Neuronal stem cell (in vitro differentiated cells): Measurements from ENCODE around the gene ASXL2.
"Not testable (repeated sequence)": the region's sequence is repeated elsewhere in the genome, so short reads cannot be mapped to it uniquely, and the experiment has no call there.

Source experiments
- DNase-seq: peaks from one replicate; pipeline ENCODE4 v3.0.0-alpha.2; 2013; ENCODE audit warnings: low spot score
- H2AFZ ChIP-seq: one replicate; pipeline ENCODE4 v1.6.1; 2013; ENCODE audit warnings: mild to moderate bottlenecking, low read length, inconsistent platforms
- H2AK5ac ChIP-seq: 2 replicates; pipeline ENCODE4 v1.6.1; 2013; ENCODE audit warnings: low read depth, mild to moderate bottlenecking, inconsistent platforms, low read length, moderate library complexity, mixed read lengths
- H2BK120ac ChIP-seq: 2 replicates; pipeline ENCODE4 v1.6.1; 2013; ENCODE audit warnings: low read depth, mild to moderate bottlenecking, inconsistent platforms, low read length, moderate library complexity, mixed read lengths
- H2BK12ac ChIP-seq: one replicate; pipeline ENCODE4 v1.6.1; 2013; ENCODE audit warnings: low read length, inconsistent platforms
- H2BK15ac ChIP-seq: 2 replicates; pipeline ENCODE4 v1.6.1; 2013; ENCODE audit warnings: mild to moderate bottlenecking, low read length, inconsistent platforms, mixed read lengths
- H2BK5ac ChIP-seq: one replicate; pipeline ENCODE4 v1.6.1; 2013; ENCODE audit warnings: inconsistent platforms, mild to moderate bottlenecking, low read length, moderate library complexity
- H3K14ac ChIP-seq: one replicate; pipeline ENCODE4 v1.6.1; 2013; ENCODE audit warnings: low read length, inconsistent platforms
- H3K18ac ChIP-seq: 2 replicates; pipeline ENCODE4 v1.6.1; 2013; ENCODE audit warnings: low read length, inconsistent platforms
- H3K23ac ChIP-seq: 2 replicates; pipeline ENCODE4 v1.6.1; 2013; ENCODE audit warnings: low read depth, mild to moderate bottlenecking, mixed read lengths, low read length, inconsistent platforms; ENCODE audit not compliant: poor library complexity
- H3K27ac ChIP-seq: replicated peaks from 3 replicates; pipeline ENCODE4 v1.5.1; 2013; ENCODE audit warnings: low read length, inconsistent platforms
- H3K27me3 ChIP-seq, 3 experiments: 2 replicates each; pipeline ENCODE4 v1.6.1; 2013; ENCODE audit warnings: low read length in 3 of 3, mild to moderate bottlenecking in 2 of 3, inconsistent platforms in 1 of 3, low read depth in 1 of 3, mixed read lengths in 1 of 3, moderate library complexity in 1 of 3; ENCODE audit not compliant: control insufficient read depth in 3 of 3, insufficient read depth in 3 of 3
- H3K36me3 ChIP-seq, 2 donors: replicated peaks in 1 of 2; 2 replicates each; pipeline ENCODE4 v1.6.1; 2013; ENCODE audit warnings: low read length in 2 of 2; ENCODE audit not compliant: control insufficient read depth in 2 of 2, insufficient read depth in 2 of 2
- H3K4ac ChIP-seq: 2 replicates; pipeline ENCODE4 v1.6.1; 2013; ENCODE audit warnings: inconsistent platforms, mild to moderate bottlenecking, low read length, moderate library complexity
- H3K4me1 ChIP-seq, 2 donors: 1 replicate in 1 of 2; 2 replicates in 1 of 2; pipeline ENCODE4 v1.6.1; 2013; ENCODE audit warnings: low read length in 2 of 2, low read depth in 1 of 2; ENCODE audit not compliant: control insufficient read depth in 2 of 2, insufficient read depth in 1 of 2
- H3K4me2 ChIP-seq: one replicate; pipeline ENCODE4 v1.6.1; 2013; ENCODE audit warnings: mild to moderate bottlenecking, low read length, inconsistent platforms; ENCODE audit not compliant: insufficient read depth, poor library complexity, severe bottlenecking
- H3K4me3 ChIP-seq, 2 donors: 2 replicates each; pipeline ENCODE4 v1.5.1; 2013; ENCODE audit warnings: low read length in 2 of 2, mild to moderate bottlenecking in 2 of 2, inconsistent platforms in 1 of 2, moderate library complexity in 1 of 2
- H3K79me1 ChIP-seq: one replicate; pipeline ENCODE4 v1.6.1; 2013; ENCODE audit warnings: low read depth, mild to moderate bottlenecking, inconsistent platforms, low read length, moderate library complexity
- H3K9ac ChIP-seq: one replicate; pipeline ENCODE4 v1.6.1; 2013; ENCODE audit warnings: mild to moderate bottlenecking, low read depth, low read length, inconsistent platforms; ENCODE audit not compliant: poor library complexity
- H3K9me3 ChIP-seq, 2 donors: replicated peaks in 1 of 2; 2 replicates each; pipeline versions ENCODE3 to v1.6.1; 2013; ENCODE audit warnings: low read length in 2 of 2, mild to moderate bottlenecking in 2 of 2, inconsistent platforms in 1 of 2, low read depth in 1 of 2, mixed read lengths in 1 of 2, moderate library complexity in 1 of 2; ENCODE audit not compliant: control insufficient read depth in 2 of 2, insufficient read depth in 1 of 2
- H4K8ac ChIP-seq: one replicate; pipeline ENCODE4 v1.6.1; 2013; ENCODE audit warnings: low read depth, mild to moderate bottlenecking, inconsistent platforms, low read length, moderate library complexity
- H4K91ac ChIP-seq: one replicate; pipeline ENCODE4 v1.6.1; 2013; ENCODE audit warnings: low read length, low read depth, mild to moderate bottlenecking, inconsistent platforms; ENCODE audit not compliant: poor library complexity
- WGBS, 2 donors: extraction: QIAGEN DNeasy Blood & Tissue Kit; methylation state at CpG; one replicate each; pipeline ENCODE4 v1.1.7; 2013; ENCODE audit warnings: missing lambda C conversion rate in 2 of 2, mixed read lengths in 1 of 2; ENCODE audit not compliant: insufficient read length in 2 of 2, insufficient replicate concordance in 1 of 2; ENCODE audit errors: extremely low coverage in 2 of 2; 5-methylcytosine and 5-hydroxymethylcytosine counted together

The ASXL2 gene

DNA sequence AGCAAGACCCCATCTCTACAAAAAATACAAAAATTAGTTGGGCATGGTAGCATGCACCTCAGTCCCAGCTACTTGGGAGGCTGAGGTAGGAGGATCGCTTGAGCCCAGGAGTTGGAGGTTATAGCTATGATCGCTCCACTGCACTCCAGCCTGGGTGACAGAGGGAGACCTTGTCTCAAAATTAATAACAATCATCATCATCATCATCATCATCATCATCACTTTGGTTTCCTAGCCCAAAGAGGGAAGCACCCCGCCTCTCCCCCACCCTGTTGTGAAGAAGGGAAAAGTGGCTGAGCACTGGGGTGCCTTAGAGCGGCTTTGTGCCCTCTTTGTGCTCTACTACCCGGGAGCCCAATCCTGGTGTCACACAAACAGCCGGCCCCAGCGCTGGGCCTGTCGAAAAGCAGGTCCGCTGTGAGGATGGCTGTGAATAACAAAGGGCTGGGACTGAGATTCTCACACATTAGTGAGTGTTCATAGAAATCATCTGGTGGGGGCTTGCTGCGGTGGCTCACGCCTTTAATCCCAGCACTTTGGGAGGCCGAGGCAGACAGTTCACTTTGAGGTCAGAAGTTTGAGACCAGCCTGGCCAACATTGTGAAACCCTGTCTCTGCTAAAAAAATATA lies 42.6 kb upstream of the ASXL2 start:
- Histone ChIP-seq H3K14ac (no peak overlapping the region), H3K9me3 (no peaks in the 10 kb centered on the region), H3K4me3 (no peak overlapping the region)

GRCh38 chr2:25920336-25920735 lies 42.0 kb upstream of the ASXL2 start:
- no peak overlapping the region for H2BK15ac ChIP-seq
- no peaks in the 10 kb centered on the region for H3K79me1 ChIP-seq
- H4K91ac ChIP-seq = no peak overlapping the region
- H3K9me3 ChIP-seq = no peaks in the 10 kb centered on the region
- H3K36me3 ChIP-seq = no peaks in the 10 kb centered on the region
- no peaks in the 10 kb centered on the region for H3K4me1 ChIP-seq
- no peak overlapping the region for H3K4ac ChIP-seq
- H2BK5ac ChIP-seq = no peak overlapping the region
- no peak overlapping the region for H2AK5ac ChIP-seq
- no peak overlapping the region for H3K18ac ChIP-seq
- no peak overlapping the region for H3K27ac ChIP-seq
- no peak overlapping the region for H3K14ac ChIP-seq
- no CpG with 5 or more reads among the region's 5 CpGs for WGBS, 2 donors
- H4K8ac ChIP-seq = no peak overlapping the region
- H3K4me3 ChIP-seq = no peak overlapping the region
- no peak for DNase-seq
- no peak overlapping the region for H3K23ac ChIP-seq
- no peaks in the 10 kb centered on the region for H3K27me3 ChIP-seq
- no peak overlapping the region for H2AFZ ChIP-seq
- H2BK120ac ChIP-seq = no peak overlapping the region
- H3K4me2 ChIP-seq = no peak overlapping the region
- no peak overlapping the region for H2BK12ac ChIP-seq
- no peak overlapping the region for H3K9ac ChIP-seq

More for the DNA sequence above, 42.6 kb upstream of the ASXL2 start:
- H2BK12ac ChIP-seq = no peak overlapping the region
- H4K91ac ChIP-seq = no peak overlapping the region
- no peak overlapping the region for H3K18ac ChIP-seq
- WGBS, 2 donors = no CpG with 5 or more reads among the region's 12 CpGs
- no peaks in the 10 kb centered on the region for H3K27me3 ChIP-seq
- no peaks in the 10 kb centered on the region for H3K79me1 ChIP-seq
- H3K36me3 ChIP-seq = no peaks in the 10 kb centered on the region
- H3K27ac ChIP-seq = no peak overlapping the region
- no peak overlapping the region for H2BK5ac ChIP-seq
- H3K4me2 ChIP-seq = no peak overlapping the region
- peak overlapping the region; percentile 56 for H2AK5ac ChIP-seq
- no peak overlapping the region for H3K9ac ChIP-seq
- no peaks in the 10 kb centered on the region for H3K4me1 ChIP-seq
- no peak overlapping the region for H3K4ac ChIP-seq
- no peak overlapping the region for H2BK120ac ChIP-seq
- H3K23ac ChIP-seq = no peak overlapping the region
- DNase-seq = no peak
- H2AFZ ChIP-seq = peak overlapping the region; percentile 40
- no peak overlapping the region for H2BK15ac ChIP-seq
- H4K8ac ChIP-seq = no peak overlapping the region

GRCh38 chr2:25917832-25918231 lies 39.5 kb upstream of the ASXL2 start:
- no peaks in the 10 kb centered on the region for H3K79me1 ChIP-seq
- H3K4me1 ChIP-seq = peaks cover 0 to 5% of the 10 kb centered on the region in 2 donors
- H3K36me3 ChIP-seq = no peaks in the 10 kb centered on the region
- no peak overlapping the region for H3K27ac ChIP-seq
- no peak overlapping the region for H4K91ac ChIP-seq
- WGBS, 2 donors = no CpG with 5 or more reads among the region's 3 CpGs
- H2AFZ ChIP-seq = no peak overlapping the region
- no peaks in the 10 kb centered on the region for H3K9me3 ChIP-seq
- no peak overlapping the region for H3K4me3 ChIP-seq
- H2BK120ac ChIP-seq = no peak overlapping the region
- H2BK5ac ChIP-seq = no peak overlapping the region
- no peak overlapping the region for H2AK5ac ChIP-seq
- H3K18ac ChIP-seq = no peak overlapping the region
- H3K4me2 ChIP-seq = no peak overlapping the region
- H3K9ac ChIP-seq = no peak overlapping the region
- H4K8ac ChIP-seq = no peak overlapping the region
- H2BK15ac ChIP-seq = no peak overlapping the region
- no peaks in the 10 kb centered on the region for H3K27me3 ChIP-seq
- no peak overlapping the region for H3K14ac ChIP-seq
- no peak overlapping the region for H3K4ac ChIP-seq
- no peak overlapping the region for H2BK12ac ChIP-seq
- no peak for DNase-seq
- no peak overlapping the region for H3K23ac ChIP-seq

GRCh38 chr2:25917411-25917810 lies 39.1 kb upstream of the ASXL2 start:
- H3K4me2 ChIP-seq, H4K91ac ChIP-seq, H3K14ac ChIP-seq, DNase-seq, H3K4ac ChIP-seq, H2AFZ ChIP-seq, H3K27me3 ChIP-seq, H3K23ac ChIP-seq, H3K18ac ChIP-seq, H2BK5ac ChIP-seq, H2BK12ac ChIP-seq, H2AK5ac ChIP-seq, H3K9me3 ChIP-seq, H2BK15ac ChIP-seq, H3K36me3 ChIP-seq, H3K79me1 ChIP-seq, H3K9ac ChIP-seq, H3K27ac ChIP-seq, H4K8ac ChIP-seq, H3K4me3 ChIP-seq, H2BK120ac ChIP-seq, H3K4me1 ChIP-seq: not testable (repeated sequence)
- WGBS, 2 donors = no CpG with 5 or more reads among the region's 7 CpGs
